HG03571 (cell line): Measurements from ENCODE around the gene BCAR3.
"Not testable (repeated sequence)": the region's sequence is repeated elsewhere in the genome, so short reads cannot be mapped to it uniquely, and the experiment has no call there.

Experiments used
- ATAC-seq: cut with Tn5 transposase; IDR thresholded peaks from one replicate; pipeline ENCODE4 v1.9.1; 2021; ENCODE audit not compliant: unreplicated experiment

Gene BCAR3

GRCh38 chr1:93554883-93555872 is 126.5 kb downstream of the BCAR3 start:
- ATAC-seq, result no peak

DNA sequence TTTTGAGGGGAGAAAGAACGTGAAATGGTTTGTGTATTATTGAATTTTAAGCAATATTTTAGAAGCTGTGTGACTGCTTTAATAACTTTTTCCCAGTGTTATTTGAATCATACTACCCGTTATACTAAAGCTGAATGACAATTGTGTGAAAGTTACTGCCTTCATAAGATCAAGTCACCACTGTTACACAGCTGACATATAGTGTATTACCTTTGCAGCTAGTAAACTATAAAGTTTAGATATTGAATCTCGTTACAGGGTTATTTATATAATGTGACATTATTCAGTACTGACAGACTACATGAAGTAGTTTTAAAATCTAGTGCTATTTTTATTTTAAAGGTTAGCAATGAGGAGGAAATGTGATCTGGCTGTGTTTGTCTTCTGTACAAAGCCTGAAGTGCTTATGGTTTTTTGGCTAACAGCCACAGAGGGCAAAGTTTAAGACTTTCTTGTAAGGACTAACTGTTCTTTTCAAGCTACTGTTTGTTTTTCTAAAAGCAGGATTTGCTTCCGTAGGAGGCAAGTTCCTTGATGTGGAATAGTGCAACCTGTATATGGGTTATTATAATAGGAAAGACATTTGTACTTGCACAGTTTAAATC is 127.6 kb downstream of the BCAR3 start:
- not testable (repeated sequence) for ATAC-seq

DNA sequence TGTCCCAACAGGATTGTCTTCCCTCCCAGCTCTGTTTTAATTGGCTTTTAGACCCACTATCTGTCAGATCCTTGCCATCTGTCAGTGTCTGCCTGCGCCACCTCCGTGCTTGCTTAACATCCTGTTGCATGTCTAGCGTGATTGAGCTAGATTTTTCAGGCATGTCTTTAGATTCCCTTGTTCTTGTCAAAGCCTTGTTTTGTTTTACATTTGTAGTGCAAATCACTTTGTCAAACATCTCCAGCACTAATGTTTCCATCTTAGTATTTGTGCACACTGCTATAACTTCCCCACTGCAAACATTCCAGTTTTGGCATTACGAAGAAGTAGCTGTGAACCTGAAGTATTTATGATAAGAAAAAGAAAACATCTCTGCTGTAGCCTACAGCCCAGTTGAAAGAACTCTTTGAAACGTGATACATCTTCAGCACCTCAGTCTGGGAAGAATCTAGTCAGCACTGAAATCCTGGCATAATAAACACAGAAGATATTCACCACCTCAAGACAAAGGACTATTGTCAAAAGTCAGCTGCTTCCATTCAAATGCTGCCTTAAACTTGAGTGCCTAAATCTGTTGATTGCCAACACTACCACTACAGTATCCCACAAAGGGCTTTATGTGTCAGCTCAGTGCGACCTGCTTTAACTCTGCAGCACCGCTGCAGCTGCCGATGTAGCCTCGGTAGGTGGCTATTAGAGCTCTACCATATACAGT is 128.7 kb downstream of the BCAR3 start:
- no peak for ATAC-seq

DNA sequence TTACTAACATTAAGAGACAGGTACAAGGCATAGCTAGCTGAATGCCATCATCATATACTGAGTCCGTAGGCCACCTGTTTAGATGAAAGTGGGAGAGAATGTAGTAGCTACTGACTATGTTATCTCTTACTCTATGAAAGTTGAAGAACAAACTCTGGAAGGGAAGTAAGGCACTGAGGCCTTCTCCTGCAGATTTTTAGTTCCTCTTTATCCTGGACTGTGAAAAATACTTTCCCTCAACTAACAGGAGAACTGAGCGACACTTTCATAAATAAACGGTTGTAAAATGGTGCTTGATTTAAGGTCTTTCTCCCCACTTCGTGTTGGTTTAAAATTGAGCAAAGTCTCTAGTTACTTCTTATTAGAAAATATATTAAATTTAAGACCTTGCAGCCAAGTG is 131.8 kb downstream of the BCAR3 start:
- ATAC-seq, result no peak

DNA sequence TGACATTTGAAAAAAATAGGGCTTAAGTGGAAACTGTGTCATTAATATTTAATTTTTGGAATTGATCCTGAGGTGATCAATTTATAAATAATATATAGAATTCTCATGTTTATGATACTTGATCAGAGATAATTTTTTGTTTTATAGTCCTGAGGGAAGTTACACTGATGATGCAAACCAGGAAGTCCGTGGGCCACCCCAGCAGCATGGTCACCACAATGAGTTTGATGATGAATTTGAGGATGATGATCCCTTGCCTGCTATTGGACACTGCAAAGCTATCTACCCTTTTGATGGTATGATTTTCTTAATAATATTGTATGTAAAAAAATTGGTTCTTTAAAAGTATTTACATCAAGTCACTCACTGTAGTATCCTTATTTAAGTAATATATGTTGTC is 132.5 kb downstream of the BCAR3 start:
- ATAC-seq, result no peak

DNA sequence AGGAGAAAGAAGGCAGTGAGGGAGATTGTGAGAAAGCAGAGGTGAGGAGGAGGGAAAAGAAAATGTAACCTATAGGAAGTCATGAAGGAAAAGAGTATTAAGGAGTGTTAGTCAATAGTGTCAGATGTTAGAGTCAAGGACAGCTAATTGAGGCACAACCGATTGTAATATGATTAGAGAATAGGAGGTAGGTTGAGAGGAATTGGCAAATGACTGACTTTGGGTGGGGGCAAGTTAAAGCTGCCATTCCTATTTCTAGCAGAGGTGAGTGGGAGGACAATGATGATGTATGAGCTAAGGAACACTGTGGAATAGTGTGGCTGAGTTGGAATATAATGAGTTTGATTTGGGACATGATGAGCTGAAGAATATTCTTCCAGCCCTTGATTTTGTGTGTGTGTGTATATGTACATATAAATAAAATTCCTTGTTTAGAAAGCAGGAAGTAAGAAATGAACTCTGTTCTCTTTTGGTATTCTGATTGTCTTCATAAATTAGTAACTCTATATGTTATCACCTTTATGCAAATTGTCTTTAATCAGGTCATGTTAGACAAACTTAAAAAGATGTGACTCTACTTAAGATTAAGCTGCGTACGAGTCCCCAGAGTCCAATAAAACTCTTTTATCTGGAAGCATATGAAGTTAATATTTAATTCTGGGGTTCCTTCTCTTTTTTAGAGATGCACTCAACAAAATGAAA is 135.3 kb downstream of the BCAR3 start:
- no peak for ATAC-seq

DNA sequence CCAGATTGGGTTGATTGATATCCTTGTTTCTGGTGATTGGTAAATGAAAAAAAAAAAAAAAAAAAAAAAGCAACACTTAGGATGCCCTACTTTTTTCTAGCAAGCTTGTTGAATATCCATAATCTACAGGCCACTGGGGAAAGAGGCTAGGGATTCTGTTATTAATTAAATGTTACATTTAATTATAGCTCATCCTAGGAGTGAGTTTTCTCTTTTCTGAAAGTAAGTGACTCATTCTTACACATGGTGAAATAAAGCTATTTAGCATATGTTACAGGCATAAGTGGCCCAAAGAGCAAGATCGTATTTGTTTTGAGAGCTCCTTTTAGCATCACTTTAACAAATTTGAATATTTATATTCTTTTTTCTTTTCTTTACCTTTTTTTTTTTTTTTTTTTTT is 139.2 kb downstream of the BCAR3 start:
- no peak for ATAC-seq

GRCh38 chr1:93541045-93541444 is 140.6 kb downstream of the BCAR3 start:
- no peak for ATAC-seq

DNA sequence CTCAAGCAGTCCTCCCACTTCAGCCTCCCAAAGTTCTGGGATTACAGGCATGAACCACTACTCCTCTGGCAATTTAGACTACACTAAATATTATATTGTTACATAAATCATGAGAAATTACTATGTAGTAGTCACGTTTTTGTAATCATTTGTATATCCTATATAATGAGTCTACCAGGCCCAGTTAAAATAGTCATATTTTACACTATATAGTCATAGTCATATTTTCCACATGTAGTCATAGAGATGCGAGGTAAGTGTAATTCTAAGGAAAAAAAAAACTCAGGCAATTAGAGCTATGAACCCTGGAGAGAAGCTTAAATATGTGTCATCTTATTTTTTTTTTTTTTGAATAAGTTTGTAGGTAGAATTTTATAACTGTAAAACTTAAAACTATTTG is 143.7 kb downstream of the BCAR3 start:
- ATAC-seq, result no peak

DNA sequence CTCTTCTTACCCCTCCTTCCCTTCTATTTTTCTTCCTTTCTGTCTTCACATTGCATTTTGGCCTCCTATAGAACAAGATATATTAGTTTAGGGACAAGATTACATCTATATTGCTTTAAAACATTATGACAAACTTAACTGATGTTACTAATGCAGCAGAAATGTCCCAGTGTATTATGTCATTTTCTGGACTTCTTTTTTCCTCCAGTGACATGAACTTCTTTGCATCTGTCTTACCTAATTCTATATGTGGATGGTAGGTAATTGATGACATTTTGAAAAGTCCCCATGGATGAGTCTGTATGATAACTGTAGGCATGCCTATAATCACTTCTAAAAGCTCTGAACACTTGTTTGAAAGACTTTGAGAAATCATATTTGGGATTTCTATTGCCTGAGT is 144.2 kb downstream of the BCAR3 start:
- no peak for ATAC-seq

- no peak for ATAC-seq
Measured at GRCh38 chr1:93533677-93534076, 148.0 kb downstream of the BCAR3 start.

DNA sequence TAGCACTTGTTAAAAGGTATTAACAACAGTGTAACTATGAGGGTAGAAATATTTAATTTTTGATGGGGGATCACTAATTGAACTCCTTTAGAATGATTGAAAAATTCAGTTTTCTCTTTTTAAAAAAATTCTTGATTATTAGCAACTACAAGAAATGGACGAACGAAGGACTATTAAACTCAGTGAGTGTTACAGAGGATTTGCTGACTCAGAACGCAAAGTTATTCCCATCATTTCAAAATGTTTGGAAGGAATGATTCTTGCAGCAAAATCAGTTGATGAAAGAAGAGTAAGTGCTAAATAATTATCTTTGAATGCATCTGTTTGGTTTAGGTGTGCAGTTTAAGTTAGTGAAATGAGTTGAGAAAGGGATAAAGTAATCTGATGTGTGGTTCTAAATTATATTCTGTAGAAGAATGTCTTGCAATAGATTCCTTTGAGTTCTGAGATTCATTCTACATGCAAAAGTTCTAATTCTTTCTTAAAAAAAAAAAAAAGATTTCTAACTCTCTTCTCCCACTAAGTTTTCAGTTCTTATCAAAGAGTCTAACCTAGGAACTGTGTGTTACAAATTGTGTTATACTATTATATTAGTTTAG is 148.8 kb downstream of the BCAR3 start:
- ATAC-seq, result no peak

DNA sequence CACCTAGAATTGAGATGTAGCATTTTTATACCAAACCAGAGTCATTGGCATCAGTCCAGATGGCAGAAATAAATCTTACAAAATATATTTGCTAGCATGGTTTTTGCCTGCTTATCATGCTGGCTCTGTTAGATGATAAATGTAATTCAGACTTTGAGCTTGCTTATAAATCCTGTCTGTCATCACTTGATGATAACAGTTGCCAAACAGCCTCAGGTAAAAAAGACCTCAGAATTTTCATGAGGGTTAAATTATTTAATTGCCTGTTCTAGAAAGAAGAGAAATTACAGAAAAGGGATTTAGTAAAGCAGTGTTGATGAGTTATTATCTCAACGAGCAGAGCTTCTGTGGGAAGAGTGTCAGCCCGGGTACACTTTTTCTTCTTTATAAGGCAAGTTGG is 150.4 kb downstream of the BCAR3 start:
- ATAC-seq, result no peak

GRCh38 chr1:93528412-93528811 is 153.2 kb downstream of the BCAR3 start:
- no peak for ATAC-seq

GRCh38 chr1:93526431-93526830 is 155.2 kb downstream of the BCAR3 start:
- no peak for ATAC-seq

- no peak for ATAC-seq
Measured at GRCh38 chr1:93525431-93525830, 156.2 kb downstream of the BCAR3 start.

GRCh38 chr1:93522721-93523120 is 158.9 kb downstream of the BCAR3 start:
- no peak for ATAC-seq

DNA sequence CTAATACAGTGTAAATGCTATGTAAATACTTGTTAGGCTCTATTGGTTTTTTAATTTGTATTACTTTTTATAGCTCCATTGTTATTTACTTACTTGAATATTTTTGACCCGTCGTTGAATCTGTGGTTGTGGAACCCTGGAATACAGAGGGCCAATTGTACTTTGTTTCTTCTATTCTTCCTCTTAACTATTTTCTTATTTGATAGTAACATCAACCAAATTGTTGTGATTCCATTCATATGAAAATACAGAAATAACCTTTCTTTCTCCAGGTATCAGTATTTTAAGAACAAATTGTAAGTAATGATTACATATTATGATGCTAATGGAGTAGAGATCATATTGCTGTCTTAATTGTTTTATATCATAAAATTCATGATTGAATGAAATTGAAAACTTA is 160.0 kb downstream of the BCAR3 start:
- no peak for ATAC-seq

DNA sequence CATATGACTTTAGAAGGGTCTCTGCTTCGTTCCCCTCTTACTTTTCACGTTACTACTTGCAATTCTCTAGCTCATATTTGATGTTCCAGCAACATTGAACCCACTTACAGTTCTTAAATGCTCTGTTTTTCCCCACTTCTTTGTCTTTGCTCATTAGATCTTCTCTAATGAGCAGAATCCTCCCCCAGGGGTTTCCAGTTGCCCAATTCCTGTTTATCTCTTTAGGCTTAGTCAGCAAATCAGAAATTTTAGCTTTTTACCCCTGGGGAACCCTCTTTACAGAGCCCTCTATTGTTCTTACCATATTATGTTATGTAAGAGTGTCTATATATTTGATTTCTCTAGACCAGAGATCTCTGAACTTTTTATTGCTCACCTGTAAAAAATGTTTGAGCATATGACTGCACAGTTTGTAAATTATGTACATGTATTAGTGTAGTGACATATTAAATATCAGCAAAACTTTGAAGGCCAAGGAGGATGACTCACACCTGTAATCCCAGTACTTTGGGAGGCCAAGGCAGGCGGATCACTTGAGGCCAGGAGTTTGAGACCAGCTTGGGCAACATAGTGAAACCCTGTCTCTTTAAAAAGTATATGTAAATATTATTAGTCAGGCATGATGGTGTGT is 162.3 kb downstream of the BCAR3 start:
- no peak for ATAC-seq

DNA sequence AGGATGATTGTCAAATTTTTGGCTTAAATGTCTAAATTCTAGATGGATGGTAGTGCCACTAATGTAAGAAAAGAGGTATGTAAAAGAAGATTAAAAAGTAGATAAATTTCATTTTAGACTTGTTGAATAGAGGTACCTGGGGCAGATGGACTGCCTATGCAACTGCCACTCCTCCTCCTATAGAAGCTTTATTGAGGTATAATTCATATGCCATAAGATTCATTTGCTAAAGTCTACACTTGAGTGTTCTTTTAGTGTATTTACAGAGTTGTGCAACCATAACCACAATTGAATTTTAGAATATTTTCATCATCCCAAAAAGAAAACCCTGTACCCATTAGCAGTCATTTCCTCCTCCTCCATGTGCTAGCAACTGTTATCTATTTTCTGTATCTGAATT is 163.1 kb downstream of the BCAR3 start:
- no peak for ATAC-seq
